ENCODE results near the gene NABP2.
"Not testable (repeated sequence)": the region's sequence is repeated elsewhere in the genome, so short reads cannot be mapped to it uniquely, and the experiment has no call there.

NABP2 gene

DNA sequence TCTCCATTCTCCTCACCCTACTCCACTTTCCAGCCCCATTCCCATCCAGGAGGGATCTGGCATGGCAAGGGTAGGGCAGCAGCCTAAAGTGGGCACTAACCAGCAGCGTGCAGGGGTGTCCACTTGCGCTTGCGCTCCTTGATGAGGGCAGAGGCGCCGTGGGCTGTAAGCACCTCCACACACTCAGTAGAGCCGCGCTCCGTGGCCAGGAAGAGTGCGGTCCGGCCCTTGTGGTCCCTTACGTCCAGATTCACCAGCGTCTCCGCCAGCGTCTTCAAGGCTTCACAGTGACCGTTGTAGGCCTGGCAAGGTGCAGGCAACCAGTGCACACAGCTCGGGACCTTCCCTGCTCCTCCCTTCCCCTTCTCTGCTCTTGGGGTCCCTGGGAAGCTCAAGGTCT, 23.8 kb downstream of the NABP2 start:
- DNase-seq (ENCODE audit: low spot score) = no peak

DNA sequence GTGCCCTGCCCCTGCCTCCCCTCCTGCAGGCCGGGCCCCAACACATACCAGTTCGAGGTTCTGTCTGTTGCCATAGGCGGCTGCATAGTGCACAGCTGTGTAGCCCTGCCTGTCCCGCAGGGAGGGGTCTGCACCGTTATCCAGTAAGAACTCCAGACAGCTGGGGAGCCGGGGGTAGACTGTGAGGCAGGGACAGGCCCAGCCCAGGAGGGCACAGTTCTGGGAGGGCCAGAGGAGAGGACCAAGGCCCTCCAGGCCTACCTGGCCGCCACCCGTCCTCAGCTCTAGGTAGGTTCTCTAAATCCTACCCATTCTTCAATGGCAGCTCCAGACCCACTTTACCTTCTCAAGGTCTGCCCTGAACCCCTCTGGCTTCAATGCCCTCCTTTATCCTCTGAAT, 24.6 kb downstream of the NABP2 start:
- DNase-seq (ENCODE audit: low spot score) = no peak

DNA sequence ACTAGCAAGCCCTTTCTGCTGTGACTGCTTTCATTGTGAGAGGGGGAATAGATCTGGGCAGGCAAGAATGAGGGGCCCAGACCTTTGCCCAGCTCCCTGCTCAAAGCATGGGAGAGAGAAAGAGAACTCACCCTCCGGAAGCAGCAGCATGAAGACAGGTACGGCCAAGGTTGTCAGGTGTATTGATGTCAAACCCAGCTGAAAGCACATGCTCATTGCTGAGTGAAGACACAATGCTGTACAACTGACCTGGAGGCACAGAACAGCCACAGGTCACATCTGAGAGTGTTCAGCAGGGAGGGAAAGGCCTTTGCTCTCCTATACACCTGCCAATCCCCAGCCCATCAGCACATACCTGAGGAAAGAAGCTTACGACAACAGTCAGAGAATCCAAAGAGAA, 28.5 kb downstream of the NABP2 start:
- DNase-seq (ENCODE audit: low spot score) = no peak

DNA sequence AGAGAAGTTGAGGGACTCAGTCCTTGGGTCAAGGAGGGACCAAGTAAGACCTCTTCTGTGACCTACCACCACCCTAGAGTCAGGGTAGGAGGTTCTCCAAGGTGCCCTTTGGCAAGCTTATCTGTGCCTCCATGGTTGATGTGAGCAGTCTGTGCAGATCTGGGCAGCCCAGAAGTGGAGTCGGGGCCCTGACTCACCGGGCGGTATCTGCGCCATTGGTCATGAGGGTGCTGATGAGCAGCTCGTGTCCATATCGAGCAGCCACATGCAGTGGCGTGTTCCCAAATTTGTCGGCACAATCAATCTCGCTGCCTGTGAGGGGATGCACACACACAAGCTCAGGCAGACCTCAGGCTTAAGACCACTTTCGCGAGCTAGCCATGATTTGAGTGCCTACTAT, 28.9 kb downstream of the NABP2 start:
- DNase-seq (ENCODE audit: low spot score) = no peak

DNA sequence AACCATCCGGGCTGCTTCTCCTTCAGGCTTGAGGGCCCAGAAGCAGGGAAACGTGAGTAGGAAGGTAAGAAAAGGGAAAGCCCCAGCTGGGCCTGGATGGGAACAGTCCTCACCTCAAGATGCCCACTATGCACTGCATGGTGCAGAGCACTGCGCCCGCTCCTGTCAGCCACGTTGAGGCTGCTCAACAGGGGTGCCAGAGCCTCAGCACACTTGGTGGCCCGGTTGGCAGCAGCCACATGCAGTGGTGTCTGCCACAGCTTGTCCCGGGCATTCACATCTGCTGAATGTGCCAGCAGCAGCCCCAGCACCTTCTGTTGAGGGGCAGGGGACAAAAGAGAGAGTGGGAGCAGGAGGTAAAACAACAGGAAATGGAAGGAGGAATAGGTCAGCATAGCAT, 31.5 kb downstream of the NABP2 start:
- DNase-seq (ENCODE audit: low spot score) = no peak

DNA sequence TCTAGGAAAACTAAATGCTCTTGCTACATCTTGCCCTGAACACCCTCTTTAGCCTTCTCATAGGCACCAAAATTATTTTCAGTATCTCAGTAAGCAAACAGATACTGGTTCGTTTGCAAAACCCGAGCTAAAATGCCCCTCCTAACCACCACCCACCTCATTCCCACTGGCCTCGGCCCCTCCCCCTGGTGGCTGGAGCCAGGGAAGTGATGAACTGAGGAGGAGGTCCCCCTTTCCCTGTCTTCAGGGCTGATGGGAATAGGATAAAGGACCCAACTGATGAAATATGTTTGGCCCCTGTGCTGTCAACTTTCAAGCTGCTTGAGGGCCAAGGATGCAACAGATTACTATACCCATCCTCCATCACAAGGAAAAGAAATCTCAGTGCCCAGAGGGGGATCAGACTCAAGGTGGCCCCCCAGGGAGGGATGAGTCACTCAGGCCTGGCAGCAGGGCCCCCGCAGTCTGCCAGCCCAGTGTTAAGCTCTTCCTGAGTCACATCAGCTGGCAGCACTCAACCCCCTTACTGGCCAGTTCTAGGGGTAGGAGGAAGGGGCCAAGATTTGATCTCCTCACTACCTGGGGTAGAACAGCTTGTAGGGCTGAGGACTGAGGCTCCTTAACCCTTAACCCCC, 32.3 kb downstream of the NABP2 start:
- DNase-seq (ENCODE audit: low spot score) = peak; percentile 41

DNA sequence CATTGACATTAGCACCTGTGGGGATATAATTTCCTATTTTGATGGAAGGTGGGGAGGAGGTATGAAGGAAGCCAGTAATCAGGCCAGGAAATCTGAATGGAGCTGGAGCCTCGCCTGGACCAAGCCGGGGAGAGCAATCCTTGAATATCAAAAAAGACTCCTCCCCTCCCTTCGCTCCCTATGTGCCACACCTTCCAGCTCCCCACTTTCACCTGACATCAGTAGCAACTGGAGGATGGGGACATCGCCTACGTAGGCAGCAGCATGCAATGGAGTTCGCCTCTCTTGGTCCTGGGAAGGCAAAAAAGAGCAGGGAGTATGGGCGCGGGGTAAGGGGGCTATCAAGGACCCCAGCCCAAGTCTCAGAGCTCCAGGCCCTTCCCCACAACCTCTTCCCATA, 32.9 kb downstream of the NABP2 start:
- DNase-seq (ENCODE audit: low spot score) = no peak

DNA sequence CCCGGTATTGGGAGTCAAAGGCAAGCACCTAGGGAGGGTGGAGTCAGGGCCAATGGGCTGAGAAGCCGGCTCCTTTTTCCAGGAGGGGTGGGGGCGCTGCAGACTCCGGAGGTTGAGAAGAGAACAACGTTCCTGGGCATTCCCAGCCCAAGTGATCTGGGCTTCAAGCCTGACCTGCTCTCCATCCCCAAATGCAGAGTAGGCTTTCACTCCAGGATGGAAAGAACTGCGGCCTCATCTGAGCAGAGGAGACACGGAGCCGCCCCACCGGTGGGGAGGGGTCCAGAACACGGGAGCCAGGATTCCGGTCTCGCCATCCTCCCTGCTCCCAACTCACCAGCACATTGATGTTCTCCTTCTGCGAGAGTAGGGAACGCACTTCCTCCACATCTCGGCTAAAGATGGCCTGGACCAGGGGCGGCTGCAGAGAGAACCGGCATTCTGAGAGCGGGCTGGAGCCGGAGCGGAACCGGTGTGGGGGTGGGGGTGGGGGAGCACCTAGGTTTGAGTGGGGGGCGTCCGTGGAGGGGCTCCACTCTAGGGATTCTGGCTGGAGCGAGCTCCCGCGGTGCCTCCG, 33.4 kb downstream of the NABP2 start:
- DNase-seq (ENCODE audit: low spot score) = peak; percentile 63

DNA sequence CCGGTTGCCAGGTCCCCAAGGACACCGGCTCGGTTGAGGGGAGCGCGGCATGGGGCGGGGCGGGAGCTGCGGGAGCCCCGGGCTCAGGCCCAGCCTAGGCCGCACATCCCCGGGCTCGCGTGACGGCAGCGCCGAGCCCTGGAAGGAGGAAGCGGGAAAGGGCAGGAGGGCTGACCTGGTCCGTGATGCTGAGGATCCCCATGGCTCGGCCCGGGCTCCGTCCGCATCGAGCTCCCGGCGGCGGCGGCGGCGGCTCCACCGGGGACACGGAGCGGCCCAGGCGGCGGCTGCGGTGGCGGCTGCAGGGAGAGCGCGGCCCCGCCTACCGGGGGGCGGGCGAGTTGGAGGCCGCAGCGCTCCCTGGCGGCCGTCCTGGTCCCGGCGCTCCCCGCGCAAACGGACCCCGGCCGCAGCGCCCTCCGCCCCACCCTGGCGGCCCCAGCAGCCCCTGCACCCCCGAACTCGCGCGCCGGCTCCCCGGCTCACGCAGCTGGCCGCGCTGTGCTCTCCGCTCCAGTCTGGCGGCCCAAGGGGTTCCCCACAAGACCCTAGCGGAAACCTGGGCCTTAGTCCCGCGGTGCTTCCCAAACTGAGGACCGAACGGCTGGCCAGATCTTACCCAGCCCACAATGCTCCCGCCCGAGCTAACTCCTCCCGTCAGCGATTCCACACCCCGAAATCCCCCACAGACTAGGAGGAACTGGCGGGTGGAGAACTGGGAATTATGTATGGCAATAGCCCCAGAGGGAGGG, 34.1 kb downstream of the NABP2 start, which contains the start of gene ANKRD52:
ANKRD52 (minus strand) TSS at position 317 of the 752 bp plus-strand sequence; CDS start at position 202, 115 bp downstream.
- DNase-seq (ENCODE audit: low spot score) = peak; percentile 92

DNA sequence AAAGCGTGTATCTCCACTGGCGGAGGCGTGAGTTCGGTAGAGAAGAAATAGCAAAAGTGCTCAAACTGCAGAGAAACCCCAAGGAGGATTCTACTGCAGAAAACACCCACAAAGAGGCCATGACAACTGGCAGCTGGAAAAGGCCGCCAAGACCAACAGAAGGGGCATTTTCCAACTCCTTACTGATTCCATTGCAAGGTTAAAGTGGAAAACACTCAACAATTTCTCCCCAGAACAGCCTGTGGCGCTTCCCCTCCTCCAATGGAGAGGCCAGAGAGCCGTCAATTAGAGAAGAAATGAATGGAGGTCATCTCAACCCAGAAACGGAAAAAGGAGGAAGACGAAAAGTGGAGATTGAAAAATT, 34.7 kb downstream of the NABP2 start:
- DNase-seq (ENCODE audit: low spot score) = no peak

DNA sequence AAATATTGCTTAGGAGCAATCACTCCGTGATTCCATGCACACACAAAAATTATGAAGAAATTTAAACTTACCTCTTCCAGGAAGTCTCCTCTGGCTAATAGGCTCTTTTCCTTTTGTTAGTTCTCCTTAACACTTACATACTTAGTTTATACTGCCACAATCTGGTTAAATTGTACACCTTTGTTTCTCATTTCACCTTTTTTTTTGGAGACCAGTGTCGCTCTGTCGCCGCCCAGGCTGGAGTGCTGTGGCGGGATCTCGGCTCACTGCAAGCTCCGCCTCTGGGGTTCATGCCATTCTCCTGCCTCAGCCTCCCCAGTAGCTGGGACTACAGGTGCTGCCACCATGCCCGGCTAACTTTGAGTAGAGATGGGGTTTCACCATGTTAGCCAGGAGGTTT, 36.2 kb downstream of the NABP2 start:
- DNase-seq (ENCODE audit: low spot score) = no peak

DNA sequence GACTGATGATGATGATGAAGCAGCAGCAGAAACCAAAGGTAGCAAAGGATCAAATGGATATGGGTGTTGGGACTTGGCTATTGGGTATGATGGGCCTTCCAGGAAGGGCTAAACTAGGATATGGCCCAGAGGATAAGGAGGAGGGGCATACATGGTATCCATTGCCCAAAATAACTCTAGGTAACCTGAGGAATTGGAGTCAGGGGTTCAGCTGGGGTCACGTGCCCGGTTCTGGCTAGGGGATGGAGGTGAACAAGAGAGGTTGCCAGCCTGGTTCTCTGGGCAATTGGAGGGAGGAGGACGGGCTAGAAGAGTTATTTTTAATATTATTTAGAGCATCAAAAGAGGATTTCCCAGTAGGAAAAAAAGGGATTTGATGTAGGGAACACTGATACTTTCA, 36.8 kb downstream of the NABP2 start:
- no peak for DNase-seq (ENCODE audit: low spot score)

DNA sequence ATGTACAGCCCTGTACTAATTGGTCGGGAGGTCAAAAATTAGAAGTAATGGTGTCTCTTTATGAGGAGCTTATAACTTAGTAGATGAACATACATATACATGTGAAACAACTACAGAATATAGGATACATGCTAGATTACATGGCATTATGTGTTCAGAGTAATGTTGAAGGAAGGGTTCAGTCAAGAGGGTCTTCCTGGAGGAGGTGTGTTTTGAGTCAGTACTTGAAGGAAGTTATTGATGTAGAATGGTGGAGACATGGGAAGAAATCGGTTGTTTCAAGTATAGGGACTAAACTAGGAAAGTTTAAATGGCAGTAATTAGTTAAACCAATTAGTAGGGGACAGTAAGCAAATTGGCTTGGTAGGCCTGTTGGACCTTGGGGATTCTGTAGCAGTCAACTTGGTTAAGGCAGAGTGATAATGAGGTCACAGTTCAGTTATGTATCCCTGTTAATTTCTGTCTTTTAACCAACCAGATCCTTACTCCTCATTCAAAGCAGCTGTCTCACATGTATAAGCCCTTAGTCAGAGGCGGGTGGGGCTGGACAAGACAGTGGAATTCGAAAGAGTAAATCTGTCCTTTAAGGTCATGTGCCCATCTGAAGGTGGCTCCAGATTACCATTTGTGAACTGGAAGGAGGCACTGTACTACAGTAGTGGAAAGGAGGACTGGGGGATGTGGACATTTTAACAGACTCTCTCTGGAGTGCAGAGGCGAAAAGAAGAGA, 37.5 kb downstream of the NABP2 start:
- peak; percentile 72 for DNase-seq (ENCODE audit: low spot score)

DNA sequence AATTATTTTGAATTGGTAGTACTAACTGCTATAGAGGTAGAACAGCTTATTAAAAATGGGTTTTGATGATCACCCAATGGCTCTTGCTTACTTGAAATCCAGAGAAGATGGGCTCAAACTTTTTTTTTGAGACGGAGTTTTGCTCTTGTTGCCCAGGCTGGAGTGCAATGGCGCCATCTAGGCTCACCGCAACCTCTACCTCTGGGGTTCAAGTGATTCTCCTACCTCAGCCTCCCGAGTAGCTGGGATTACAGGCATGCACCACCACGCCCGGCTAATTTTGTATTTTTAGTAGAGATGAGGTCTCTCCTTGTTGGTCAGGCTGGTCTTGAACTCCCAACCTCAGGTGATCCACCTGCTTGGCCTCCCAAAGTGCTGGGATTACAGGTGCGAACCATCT, 38.8 kb downstream of the NABP2 start:
- not testable (repeated sequence) for DNase-seq (ENCODE audit: low spot score)

DNA sequence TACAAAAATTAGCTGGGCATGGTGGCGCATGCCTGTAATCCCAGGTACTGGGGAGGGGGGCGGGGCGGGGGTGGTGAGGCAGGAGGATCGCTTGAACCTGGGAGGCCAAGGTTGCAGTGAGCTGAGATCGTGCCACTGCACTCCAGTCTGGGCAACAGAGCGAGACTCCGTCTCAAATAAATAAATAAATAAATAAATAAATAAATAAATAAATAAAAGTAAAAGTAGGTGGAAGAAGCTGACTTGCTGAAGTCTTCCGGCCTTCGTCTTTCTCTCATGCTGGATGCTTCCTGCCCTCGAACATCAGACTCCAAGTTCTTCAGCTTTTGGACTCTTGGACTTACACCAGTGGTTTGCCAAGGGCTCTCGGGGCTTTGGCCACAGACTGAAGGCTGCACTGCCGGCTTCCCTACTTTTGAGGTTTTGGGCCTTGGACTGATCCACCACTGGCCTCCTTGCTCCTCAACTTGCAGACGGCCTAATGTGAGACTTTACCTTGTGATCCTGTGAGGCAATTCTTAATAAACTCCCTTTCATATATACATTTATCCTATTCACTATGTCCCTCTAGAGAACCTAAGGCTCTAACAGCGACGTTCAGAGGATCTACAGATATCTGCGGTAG, 42.0 kb downstream of the NABP2 start:
- not testable (repeated sequence) for DNase-seq (ENCODE audit: low spot score)

DNA sequence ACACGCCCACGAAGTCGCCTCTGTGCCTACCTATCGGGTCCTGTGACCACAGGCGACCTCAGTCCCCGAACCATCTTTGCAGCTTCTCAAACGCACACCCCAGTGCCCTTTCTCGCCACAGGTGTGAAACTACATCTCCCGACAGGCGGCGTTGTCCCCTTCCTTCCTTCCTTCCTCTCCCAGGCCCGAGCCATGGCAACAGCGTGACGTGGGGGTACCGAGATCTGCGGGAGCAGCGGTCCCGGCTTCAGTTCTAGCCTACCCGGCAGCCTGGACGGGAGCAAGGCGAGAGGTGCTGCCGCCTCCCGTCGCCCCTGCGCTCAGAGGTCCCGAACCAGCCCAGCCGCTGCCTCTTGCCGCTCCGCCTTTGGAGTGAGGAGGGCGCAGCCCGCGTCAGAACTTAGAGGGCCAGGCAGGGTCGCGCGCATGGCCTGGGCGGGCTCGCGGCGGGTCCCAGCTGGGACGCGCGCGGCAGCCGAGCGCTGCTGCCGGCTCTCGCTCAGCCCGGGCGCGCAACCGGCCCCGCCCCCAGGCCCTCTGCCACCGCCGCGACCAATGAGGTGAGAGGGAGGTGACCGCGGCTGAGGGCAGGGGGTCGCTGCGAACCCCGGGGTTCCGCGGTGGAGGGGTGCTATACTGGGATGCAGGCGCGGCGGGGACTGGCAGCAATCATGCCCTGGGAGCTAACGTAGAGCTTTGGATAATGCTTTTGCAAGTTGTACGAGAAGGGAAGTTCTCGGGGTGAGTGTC, 42.7 kb downstream of the NABP2 start, which contains the start of gene COQ10A:
COQ10A (plus strand) TSS at position 250 of the 750 bp plus-strand sequence; CDS start at position 427, 177 bp downstream.
- peak; percentile 95 for DNase-seq (ENCODE audit: low spot score)

DNA sequence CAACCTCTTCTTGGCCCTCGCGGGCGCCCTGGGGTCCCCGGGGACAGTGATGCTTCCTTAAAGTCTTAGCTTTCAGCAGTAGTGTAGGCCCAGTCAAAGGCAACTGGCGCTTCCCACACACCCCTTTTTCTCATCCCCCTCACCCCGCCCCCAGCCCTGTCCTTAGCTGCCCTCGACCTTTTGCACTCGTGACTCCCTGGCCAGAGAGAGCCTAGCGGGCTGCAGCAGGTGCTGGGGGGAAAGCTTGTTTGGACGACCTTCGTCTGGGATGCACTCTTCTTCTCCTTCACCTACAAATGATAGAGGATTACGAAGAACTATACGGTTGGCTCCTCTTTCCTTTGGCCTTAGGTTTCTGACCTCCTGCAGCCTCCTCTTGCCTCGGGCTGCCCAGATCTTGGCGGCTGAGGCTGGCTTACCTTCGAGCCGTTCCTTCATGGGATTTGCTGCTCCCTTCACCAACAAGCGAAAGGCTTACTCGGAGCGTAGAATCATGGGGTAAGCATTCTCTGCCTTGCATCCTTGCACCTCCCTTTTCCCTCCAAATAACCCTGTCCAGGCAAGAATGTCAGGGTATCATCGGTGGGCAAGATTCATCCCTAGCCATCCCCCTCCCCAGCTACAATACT, 43.4 kb downstream of the NABP2 start:
- no peak for DNase-seq (ENCODE audit: low spot score)

DNA sequence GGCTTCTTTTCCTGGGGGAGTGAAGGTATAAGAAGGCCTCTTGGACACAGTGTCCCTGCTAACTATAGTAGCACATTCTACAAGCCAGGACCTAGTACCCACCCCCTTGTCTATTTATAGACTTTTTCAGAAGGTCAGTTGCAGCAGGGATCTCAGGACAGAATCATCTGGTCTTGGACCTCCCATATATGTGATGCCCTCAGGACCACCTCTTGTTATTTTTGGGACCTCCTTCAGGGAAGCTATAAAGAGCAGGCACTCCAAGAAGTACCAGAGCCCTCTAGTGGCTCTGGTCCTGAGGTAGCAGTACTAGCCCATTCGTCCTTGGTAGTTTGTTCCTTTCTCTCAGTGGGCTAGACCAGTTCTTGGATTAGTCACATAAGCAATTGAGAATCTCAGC, 46.9 kb downstream of the NABP2 start:
- peak; percentile 60 for DNase-seq (ENCODE audit: low spot score)

DNA sequence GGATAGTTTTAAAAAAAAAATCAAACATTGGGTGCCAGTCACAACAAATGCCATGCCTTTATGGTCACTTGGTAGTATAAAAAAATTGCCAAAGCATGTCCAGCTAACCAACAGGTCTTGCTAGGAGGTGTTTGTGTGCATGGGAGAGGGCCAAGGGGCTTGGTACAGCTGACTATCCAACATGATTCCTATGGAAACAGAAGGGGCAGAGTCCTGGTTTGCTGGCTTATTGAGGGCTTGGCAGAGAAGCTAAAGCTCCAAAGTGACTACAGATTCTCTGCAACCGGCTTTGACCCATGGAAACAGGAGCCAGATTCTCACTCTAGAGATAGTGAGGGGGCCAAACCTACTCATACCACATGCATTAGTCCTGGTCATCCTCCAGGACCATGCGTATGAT, 48.3 kb downstream of the NABP2 start:
- DNase-seq (ENCODE audit: low spot score) = not testable (repeated sequence)

DNA sequence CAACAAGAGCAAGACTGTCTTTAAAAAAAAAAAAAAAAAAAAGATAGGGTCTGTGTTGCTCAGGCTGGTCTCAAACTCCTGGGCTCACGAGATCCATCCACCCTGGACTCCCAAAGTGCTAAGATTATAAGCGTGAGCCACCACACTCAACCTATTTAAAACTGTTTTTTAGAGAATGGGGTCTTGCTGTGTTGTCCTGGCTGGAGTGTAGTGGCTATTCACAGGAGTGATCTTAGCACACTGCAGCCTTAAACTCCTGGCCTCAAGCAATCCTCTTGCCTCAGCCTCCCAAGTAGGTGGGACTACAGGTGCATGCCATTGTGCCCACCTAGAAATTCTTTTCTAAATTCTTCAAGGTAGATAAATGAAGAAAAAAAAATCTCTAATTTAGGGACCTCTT, 50.2 kb downstream of the NABP2 start:
- DNase-seq (ENCODE audit: low spot score) = no peak

DNA sequence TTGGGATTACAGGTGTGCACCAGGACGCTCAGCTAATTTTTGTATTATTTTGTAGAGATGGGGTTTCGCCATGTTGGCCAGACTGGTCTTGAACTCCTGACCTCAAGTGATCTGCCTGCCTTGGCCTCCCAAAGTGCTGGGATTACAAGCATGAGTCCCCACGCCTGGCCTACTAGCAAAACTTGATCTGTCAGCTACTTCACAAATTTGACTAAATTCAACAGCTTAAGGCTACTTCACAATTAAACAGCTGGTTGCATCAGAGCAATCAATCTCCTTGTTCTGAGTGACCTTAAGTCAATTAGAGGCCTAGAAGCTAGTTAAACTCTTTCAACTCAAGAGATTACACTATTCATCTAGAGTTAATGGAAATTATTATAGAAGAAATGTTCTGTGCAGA, 54.8 kb downstream of the NABP2 start:
- DNase-seq (ENCODE audit: low spot score) = no peak

Data from hepatic stellate cell (primary cell).